Pulmonary artery endothelial cell (primary cell): Measurements from ENCODE around the gene PLSCR5. TPM values are rescaled to one million over a fixed set of nuclear protein-coding genes. Genes with fewer than 3 reads are reported as not detected.

Source experiments
- DNase-seq: peaks from one replicate; pipeline ENCODE4 v3.0.0-alpha.2; 2011; ENCODE audit warnings: low read depth, low spot score
- total RNA-seq: library from RNA; depleted of rRNA; stranded (reverse); fragments of >200 nt; gene quantifications from 2 replicates; pipeline ENCODE4 v1.2.3, GENCODE V29; 2014

Gene PLSCR5, protein sequence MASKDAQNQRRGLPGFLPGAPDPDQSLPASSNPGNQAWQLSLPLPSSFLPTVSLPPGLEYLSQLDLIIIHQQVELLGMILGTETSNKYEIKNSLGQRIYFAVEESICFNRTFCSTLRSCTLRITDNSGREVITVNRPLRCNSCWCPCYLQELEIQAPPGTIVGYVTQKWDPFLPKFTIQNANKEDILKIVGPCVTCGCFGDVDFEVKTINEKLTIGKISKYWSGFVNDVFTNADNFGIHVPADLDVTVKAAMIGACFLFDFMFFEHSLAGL
- total RNA-seq = not detected in 2 replicates

DNA sequence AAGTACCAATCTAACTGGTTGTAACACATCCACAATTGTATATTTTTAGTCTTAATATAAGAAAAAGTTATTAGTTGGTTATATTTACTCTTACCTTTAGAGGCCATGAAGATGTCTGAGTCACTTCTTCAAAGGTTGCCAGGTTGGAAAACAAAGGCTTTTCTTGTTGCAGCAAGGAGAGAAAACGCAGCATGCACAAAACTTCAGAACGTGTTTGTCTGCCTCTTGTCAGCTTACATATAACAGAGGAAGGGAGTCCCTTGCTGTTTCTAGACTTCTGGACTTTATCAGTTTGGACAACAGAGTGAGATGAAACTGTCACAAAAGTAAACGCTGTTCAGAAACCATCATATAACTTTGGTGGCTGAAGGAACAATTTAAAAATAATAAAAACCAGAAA, at the start of gene PLSCR5:
Gene PLSCR5, minus strand, starts transcription at position 241 of the 400 bp plus-strand sequence. Its CDS starts 134 bp downstream, at position 107.
- no peak for DNase-seq

DNA sequence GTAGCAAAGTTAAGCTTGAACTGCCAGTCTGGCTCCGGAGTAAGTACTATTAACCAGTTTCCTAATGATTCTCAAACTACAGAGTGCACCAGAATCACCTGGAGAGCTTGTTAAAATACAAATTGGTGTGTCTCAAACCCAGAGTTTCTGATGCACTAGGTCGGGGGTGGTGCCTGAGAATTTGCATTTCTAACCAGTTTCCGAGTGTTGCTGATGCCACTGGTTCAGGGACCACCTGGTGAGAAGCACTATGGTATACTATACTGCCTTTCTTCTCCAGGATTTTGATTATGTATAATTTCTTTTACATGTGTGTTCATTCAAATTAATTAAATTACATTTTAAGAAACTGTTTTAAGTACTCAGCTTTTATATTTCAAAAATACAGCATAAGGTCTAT, 48.8 kb upstream of the PLSCR5 start:
- DNase-seq = no peak

DNA sequence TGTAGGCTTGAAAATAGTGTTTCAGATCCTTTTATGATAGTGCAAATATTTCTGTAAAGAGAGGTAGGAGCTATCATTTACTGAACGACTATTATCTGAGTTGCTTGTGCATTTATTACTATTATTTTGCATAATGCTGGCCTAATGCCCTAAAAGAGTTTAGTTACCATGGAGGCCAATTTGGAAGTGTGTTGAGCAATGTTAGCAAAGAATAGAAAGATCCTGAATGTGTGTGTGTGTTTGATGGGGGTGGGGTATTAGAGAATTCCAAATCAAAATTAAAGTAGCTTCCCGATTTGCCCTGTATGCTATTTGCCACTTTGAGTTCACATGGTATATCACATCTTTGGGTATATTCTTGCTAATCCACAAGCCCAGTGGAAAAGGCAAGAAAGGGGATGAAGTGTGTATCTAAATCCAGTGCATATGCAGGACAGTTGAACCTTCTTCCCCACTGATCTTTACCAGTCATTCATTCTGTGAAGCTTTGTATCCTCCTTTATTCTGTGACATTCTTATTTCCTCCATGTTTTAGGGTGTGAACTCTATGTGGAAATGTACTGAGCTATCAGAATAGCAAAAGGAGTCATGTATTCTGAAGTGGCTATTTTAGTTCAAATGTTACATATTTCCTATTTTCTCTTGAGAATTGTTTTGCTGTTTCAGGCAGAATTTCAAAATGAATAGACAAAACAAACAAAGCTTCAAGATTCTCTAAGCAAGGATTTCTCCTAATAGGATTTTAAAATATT, 45.7 kb upstream of the PLSCR5 start:
- DNase-seq = no peak

DNA sequence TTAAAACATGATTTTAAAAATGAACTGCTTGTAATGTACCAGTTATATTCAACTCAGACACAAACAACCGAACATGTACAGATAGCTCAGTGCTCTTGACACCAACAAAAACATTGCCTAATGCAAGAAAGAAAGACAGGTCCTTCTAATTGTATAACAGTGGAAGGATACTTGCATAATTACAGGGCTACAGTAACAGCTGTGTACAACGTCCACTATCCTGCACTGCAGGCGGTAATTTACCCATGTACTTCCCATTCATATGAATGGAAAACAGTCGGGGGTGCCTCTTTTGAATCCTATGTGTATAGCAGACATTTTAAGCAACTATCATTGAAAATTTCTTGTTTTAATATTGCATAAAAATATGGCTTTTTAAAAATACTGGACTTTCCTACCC, 41.1 kb upstream of the PLSCR5 start:
- DNase-seq = no peak

DNA sequence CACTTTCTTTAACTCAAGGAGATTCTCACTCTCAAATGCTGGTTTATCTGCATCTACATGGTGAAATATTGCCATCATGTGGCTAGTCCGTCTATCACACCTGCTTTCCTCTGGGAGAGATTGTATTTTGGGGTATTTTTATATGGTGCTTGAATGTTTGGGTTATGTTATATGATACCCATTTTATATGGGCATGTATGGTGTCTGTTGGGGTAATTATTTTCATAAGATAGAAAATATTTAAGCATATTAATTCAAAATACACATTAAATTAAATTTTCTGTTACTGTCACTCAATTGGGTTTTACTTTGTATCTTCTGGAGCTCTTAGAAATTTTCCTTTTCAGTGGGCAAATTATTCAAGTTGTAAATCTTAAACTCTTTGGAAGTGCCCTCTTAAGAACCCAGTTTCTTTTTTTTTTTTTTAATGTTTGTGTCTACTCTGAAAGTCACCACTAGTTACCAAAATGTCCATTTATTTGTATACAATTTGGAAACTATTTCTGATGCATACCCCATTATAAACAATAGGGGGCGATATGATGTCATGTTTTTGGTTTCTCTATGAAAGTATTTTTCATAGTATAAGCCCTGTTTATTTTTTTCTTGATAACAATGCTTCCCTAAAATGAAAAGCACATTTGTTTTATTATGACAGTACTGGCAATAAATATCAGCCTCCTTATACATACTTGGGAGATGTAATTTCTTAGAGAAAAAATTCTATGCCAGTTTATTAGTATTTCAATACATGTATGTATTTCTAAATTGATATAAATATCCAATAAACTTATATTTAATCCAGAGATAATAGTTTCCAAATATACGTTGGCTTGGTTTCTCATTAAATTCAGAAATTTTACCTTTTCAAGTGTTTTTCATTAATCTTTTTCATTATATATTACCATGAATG, 36.1 kb upstream of the PLSCR5 start:
- no peak for DNase-seq

DNA sequence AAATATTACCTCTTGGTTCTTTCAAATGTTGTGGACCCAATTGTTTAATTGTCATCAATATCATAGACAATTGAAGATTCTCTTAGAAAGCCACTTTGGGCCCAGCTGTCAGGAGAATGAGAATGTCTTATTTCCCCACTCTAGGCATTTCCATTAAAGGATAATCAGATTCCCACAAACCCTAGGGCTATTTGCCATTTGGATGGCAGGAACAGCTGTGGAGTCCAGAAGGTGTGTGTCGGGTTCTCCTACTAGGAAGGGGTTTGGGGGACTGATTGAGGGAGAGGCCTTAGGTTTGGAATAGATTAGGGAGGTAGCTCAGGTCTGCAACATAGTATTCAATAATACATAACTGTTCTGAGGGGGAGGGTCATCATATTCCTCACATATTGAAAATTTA, 35.2 kb upstream of the PLSCR5 start:
- no peak for DNase-seq

DNA sequence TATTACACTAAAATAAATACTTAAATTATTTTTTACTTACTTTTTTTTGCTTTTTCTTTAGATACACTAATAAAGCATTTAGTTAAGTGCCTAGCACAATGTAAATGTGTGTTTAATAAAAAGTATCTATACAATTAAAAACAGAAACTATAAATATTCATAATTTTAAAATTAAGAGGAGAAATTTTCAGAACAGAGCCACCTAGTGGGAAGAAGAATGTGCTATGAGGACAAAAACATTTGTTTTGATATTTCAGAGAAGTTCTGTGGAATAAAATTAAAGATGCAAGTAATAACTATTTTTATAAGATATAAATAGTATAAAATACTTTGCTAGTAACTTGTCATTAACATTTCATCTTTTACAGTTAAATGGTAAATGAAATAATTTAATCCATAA, 33.6 kb upstream of the PLSCR5 start:
- no peak for DNase-seq

DNA sequence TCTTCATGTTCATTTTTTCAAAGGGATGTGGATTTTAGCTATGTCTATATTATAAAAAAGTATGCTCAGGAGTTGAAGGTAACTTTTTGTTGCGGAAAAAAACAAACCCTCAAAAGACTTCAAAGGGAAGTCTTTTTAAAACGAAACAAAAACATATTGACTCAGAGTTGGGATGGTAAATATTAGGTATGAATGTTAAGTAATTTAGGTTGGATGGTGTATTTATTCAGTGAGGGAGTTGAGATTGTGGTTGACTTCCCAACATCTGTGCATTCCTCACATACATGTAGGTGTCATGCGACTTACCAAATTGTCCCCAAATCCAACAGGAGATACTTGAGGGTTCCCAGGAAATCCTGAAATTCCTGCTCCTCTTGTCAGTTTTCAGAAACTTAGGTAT, 32.7 kb upstream of the PLSCR5 start:
- no peak for DNase-seq

DNA sequence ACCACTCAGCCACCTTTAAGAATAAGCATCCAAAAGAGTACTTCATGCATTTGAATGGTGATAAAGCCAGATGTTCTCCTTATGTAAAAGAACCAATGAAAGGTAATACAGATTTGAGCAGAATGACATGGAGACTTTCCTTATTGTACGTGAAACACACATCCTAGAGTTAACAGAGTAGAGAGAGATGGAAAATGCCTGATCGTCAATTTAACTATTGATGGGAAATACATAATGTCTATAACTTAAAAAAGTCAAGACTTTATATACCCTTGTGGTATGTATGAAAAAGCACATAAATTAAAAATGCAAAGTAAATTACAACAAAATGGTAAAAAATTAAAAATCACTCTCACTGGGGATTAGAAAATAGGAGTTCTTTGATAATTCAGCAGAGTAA, 31.7 kb upstream of the PLSCR5 start:
- DNase-seq = no peak

DNA sequence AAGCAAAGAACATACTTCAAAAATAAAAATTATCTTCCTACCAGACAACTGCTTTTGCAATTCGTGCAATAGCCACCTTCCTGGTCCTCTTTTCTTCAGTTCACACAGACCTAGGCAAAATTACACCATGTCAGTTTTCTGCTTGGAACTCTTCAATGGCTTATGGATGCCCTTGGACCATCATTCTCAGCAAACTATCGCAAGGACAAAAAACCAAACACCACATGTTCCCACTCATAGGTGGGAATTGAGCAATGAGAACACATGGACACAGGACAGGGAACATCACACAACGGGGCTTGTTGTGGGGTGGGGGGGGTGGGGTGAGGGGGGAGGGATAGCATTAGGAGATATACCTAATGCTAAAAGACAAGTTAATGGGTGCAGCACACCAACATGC, 29.2 kb upstream of the PLSCR5 start:
- no peak for DNase-seq

DNA sequence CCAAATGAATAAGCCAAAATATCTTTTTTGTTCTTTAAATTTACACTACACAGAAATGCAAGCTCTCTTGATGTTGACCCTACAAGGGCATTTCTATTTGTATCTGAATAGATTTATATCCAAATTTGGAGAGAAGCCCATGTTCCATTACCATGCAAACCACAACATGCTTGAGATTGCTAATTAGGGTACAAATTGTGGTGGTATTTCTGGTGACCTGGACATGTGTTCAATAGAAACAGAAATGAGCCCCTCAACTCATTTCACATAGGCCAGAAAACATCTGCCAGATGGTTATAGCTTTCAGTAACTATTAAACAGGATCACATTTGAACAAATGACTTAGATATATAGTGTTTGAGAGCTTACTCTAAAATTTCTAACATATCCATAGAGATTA, 23.5 kb upstream of the PLSCR5 start:
- DNase-seq = no peak

DNA sequence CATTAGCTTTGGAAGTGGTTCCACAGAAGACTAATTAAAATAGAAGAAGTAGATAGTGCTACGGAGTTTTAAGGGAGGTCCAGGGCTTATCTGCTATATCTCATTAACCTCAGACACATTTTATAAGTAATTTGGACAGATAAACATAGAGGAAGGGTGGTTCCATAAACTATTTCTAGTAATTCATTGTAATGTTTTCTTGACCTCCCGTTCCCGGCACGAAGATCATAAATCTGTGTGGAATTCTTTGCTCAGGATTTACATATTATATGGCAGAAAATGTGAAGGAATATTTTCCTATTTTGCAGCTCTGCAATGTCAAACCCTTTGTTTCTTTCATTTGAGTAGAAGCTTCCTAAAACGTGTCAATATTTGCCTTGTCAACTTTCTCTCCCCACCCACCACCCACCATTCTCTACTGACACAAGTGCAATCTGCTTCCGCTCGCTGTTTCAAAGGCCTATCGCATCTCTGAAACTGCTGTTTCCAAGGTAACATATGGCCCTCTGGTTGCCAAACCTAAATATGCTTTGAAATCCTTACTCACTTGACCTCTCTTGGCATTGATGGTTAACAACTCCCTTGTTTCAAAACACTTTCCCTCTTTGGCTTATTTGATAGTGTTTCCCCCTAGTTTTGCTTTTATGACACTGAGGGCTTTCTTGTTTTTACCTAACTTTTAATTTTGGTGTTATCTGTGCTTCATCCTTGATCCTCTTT, 21.4 kb upstream of the PLSCR5 start:
- no peak for DNase-seq

DNA sequence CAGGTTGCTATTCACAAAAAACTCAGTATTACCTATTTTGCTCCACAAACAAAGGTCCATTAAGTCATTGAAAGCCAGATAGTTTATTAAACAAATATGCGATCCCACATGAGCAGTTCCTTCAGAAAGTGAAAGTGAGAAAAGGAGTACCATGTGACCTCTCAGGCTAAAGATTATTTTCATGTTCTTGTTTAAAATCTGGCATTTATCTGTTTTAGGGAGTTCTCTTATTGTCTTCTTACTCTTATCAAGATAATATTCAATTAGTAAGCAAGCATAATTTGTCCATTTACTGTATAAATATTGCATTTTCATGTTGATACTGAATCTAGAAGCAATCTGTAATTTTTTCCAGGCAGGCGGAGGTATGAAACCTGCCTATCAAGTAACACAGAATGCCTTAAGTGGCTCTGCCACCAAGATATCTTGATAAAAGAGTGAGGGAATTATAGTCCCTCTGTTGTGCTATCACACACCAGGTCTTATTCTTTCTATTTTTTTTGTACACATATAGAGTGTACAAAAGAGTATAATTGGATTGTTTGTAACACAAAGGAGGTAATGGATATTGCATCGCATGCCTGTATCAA, 20.1 kb upstream of the PLSCR5 start:
- DNase-seq = no peak

DNA sequence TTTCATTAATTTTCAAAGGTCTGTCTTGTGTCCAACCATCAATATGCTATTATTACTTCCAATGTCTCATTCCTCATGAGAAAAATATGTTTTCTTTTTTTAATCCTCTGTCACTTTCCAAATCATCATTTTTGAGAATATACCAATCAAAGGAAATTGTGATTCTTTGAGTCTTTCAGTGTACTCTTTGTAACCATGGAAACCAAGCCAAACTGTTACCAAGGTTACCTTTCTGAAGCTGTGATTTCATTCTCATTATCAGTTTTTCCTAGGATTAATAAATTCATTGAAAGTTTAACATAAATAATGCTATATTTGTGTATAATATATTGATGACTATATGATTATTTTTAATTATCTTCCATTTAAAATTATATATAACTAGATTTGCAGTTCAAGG, 16.6 kb upstream of the PLSCR5 start:
- DNase-seq = no peak

DNA sequence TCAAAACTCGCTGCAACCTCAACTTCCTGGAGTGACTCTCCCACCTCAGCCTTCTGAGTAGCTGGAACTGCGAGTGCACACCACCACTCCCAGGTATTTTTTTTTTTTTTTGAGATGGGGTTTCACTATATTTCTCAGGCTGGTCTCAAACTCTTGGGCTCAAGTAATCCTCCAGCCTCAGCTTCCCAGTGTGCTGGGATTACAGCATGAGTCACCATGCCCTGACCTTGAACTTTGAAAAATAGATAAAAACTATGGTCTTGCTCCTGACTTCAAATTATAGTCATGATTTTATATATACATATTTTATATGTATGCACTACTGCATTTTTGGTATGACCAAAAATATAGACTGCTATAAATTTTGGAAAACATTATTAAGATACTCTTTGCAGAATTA, 6.9 kb upstream of the PLSCR5 start:
- DNase-seq = no peak

DNA sequence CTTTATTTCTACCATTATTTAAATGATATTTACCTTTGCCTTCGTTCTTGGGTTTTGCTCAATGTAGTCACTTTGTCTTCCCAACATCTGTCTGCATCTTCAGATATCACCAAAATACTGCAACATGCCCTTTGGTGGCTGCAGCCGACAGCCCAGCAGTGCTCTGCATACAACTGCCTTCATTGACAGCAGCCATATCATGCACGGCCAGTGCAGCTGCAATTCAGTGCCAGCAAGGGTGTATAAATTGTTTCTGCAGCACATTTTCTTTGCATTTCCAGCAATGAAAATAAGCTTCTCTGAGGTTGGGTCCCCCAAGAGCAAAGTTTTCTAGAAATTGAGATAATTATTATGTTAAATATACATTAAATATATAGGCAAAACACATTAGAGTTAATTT, 6.0 kb upstream of the PLSCR5 start:
- DNase-seq = no peak

DNA sequence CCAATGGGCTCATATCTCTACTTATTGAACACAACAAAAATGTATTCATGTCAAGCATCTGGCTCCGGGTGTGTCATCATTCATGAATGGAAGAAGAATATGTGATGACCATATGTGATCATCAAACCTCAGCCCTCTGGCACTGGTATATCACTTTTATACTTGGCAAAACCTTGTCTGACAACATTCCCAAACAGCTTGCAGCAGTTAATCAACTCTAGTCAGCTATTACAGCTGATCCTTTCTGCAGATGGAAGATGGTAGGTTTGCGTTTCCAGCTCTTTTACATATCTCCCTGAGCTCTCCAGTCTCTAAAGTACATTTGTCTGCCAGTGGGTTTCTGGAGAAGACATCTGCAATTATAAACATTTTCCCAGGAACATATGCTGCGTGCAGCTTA, 6.6 kb downstream of the PLSCR5 start:
- DNase-seq = no peak

DNA sequence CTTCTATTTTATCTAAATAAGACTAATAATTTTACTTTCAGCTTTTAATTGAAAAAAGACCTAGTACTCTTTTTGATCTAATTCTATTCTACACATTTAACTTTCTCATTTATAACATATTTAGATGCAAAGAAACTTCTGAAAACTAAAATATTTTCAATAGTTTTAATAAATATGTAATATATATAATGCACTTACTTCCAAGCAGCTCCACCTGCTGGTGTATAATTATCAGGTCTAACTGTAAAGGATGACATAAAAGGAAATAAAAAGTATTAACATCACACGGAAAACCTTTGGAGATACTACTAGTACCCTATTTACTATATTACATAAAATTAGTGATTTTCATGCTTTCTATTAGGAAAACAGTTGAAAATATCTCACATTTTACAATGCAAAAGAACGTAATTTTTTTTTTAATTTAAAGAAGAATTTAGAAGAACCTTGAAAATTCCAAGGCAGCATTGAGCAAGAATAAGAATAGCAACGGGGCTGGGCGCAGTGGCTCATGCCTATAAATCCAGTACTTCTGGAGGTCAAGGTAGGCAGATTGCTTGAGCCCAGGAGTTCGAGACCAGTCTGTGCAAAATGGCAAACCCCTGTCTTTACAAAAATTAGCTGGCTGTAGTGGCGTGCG, 10.2 kb downstream of the PLSCR5 start:
- DNase-seq = no peak

DNA sequence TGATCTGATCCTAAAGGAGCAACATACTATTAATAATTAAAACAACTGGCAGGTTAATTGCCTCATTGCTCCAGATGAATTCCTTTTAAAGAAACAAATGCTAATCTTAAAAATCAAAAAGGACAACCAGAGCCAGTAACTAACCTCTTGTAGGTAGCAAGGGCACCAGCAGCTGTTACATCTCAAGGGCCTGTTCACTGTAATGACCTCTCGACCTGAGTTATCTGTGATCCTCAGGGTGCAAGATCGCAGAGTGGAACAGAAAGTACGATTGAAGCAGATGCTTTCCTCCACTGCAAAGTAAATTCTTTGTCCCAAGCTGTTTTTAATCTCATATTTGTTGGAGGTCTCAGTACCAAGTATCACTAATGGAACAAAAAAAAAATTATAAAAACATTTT, 11.4 kb downstream of the PLSCR5 start:
- DNase-seq = no peak

DNA sequence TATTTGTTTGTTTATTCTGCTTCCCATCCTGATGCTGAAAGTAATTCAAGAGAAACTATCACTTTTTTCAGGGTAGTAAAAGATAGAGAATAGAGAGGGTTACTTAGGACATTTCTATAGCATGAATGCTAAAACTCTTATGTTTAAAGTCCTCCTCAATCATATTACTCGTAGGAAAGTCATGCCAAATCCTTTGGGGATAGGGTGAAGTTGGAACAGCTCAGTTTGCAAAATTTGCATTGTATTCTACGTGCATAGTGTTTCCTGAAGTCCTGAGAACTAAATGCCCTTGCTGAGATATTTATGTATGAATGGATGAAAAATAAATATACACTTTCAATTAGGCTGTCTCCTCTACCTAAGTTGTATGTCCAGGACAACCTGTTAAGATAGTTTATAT, 14.6 kb downstream of the PLSCR5 start:
- no peak for DNase-seq
